Globus pallidus (tissue), 1 donor: ENCODE results near the gene GAS7.
"Not testable (repeated sequence)": the region's sequence is repeated elsewhere in the genome, so short reads cannot be mapped to it uniquely, and the experiment has no call there.

ENCODE experiments used
- DNase-seq: peaks from one replicate; pipeline ENCODE4 v3.0.0-alpha.2; 2015; ENCODE audit warnings: low spot score

The GAS7 gene

GRCh38 chr17:10109146-10109545 is 89.3 kb downstream of the GAS7 start:
- no peak for DNase-seq

GRCh38 chr17:10107316-10108165 is 90.9 kb downstream of the GAS7 start:
- no peak for DNase-seq

GRCh38 chr17:10106067-10106466 is 92.3 kb downstream of the GAS7 start:
- DNase-seq: no peak

- DNase-seq: no peak
These were observed 92.8 kb downstream of the GAS7 start for GRCh38 chr17:10105513-10106001.

- no peak for DNase-seq
These were observed 94.7 kb downstream of the GAS7 start for GRCh38 chr17:10103712-10104111.

- no peak for DNase-seq
These were observed 95.6 kb downstream of the GAS7 start for GRCh38 chr17:10102817-10103216.

GRCh38 chr17:10099051-10099571 is 99.3 kb downstream of the GAS7 start:
- no peak for DNase-seq

GRCh38 chr17:10096596-10096995 is 101.8 kb downstream of the GAS7 start:
- DNase-seq: no peak

- not testable (repeated sequence) for DNase-seq
These were observed 103.1 kb downstream of the GAS7 start for GRCh38 chr17:10095295-10095694.

- no peak for DNase-seq
These were observed 103.6 kb downstream of the GAS7 start for GRCh38 chr17:10094797-10095196.

- no peak for DNase-seq
These were observed 105.8 kb downstream of the GAS7 start for GRCh38 chr17:10092595-10092994.

- no peak for DNase-seq
These were observed 107.4 kb downstream of the GAS7 start for GRCh38 chr17:10091046-10091445.

- no peak for DNase-seq
These were observed 109.1 kb downstream of the GAS7 start for GRCh38 chr17:10089196-10089804.

GRCh38 chr17:10088444-10088843 is 110.0 kb downstream of the GAS7 start:
- no peak for DNase-seq

GRCh38 chr17:10087355-10087754 is 111.1 kb downstream of the GAS7 start:
- DNase-seq: no peak

- no peak for DNase-seq
These were observed 114.5 kb downstream of the GAS7 start for GRCh38 chr17:10083864-10084263.

- DNase-seq: no peak
These were observed 115.6 kb downstream of the GAS7 start for GRCh38 chr17:10082795-10083194.

GRCh38 chr17:10081571-10082169 is 116.7 kb downstream of the GAS7 start:
- DNase-seq: no peak

GRCh38 chr17:10077561-10078299 is 120.7 kb downstream of the GAS7 start:
- no peak for DNase-seq

GRCh38 chr17:10075919-10076318 is 122.5 kb downstream of the GAS7 start:
- DNase-seq: no peak

- no peak for DNase-seq
These were observed 124.5 kb downstream of the GAS7 start for GRCh38 chr17:10073941-10074340.
